Measurements from ENCODE around the gene PLXNA4.

Gene PLXNA4

GRCh38 chr7:132590162-132590561 lies 13.9 kb upstream of the PLXNA4 start:
- H2AK5ac ChIP-seq (ENCODE audit: low read length): no peak overlapping the region
- no CpG with 5 or more reads among the region's 4 CpGs for WGBS (ENCODE audit: extremely low coverage, insufficient coverage, insufficient read length)
- H3K79me1 ChIP-seq (ENCODE audit: low read length): no peaks in the 10 kb centered on the region
- peaks cover 5% of the 10 kb centered on the region for H3K9me3 ChIP-seq (ENCODE audit: insufficient read depth, low read depth, low read length)
- H3K18ac ChIP-seq (ENCODE audit: low read length): no peak overlapping the region
- DNase-seq: no peak
- no peak overlapping the region for H3K27ac ChIP-seq (ENCODE audit: low read depth, low read length)
- H2BK120ac ChIP-seq (ENCODE audit: insufficient read depth, low read length, poor library complexity): no peak overlapping the region
- H3K14ac ChIP-seq (ENCODE audit: low read length): no peak overlapping the region
- H2AFZ ChIP-seq (ENCODE audit: insufficient read depth, low read length, poor library complexity): no peak overlapping the region
- H3K4me3 ChIP-seq (ENCODE audit: low read depth, low read length): no peak overlapping the region
- H4K8ac ChIP-seq (ENCODE audit: low read depth, low read length): no peak overlapping the region
- H4K12ac ChIP-seq (ENCODE audit: low read depth, low read length): no peak overlapping the region
- no peaks in the 10 kb centered on the region for H3K79me2 ChIP-seq (ENCODE audit: control insufficient read depth, insufficient read depth, low read length, poor library complexity)
- H3K36me3 ChIP-seq (ENCODE audit: control insufficient read depth in 1 of 2, insufficient read depth in 2 of 2, low read length in 2 of 2): no peaks in the 10 kb centered on the region
- no peak overlapping the region for H3K9ac ChIP-seq (ENCODE audit: low read length)
- H3K4me1 ChIP-seq (ENCODE audit: control insufficient read depth in 1 of 2, insufficient read depth in 2 of 2, low read length in 2 of 2): no peaks in the 10 kb centered on the region
- H3K4ac ChIP-seq (ENCODE audit: low read depth, low read length): no peak overlapping the region
- no peak overlapping the region for H2BK12ac ChIP-seq (ENCODE audit: low read length)
- H3K4me2 ChIP-seq (ENCODE audit: low read length): no peak overlapping the region
- no peak overlapping the region for H3K23ac ChIP-seq (ENCODE audit: low read length)
- no peak overlapping the region for H4K91ac ChIP-seq (ENCODE audit: low read depth, low read length)
- H2BK5ac ChIP-seq (ENCODE audit: low read depth, low read length, poor library complexity): no peak overlapping the region
- no peaks in the 10 kb centered on the region for H3K27me3 ChIP-seq (ENCODE audit: insufficient read depth, low read length)

GRCh38 chr7:132588596-132588995 lies 12.3 kb upstream of the PLXNA4 start:
- Histone ChIP-seq H3K27ac (ENCODE audit: low read depth, low read length) (no peak overlapping the region), H3K4me3 (ENCODE audit: low read depth, low read length) (no peak overlapping the region), H4K91ac (ENCODE audit: low read depth, low read length) (no peak overlapping the region), H3K4ac (ENCODE audit: low read depth, low read length) (no peak overlapping the region), H3K9me3 (ENCODE audit: insufficient read depth, low read depth, low read length) (peaks cover 5% of the 10 kb centered on the region), H3K4me1 (ENCODE audit: control insufficient read depth in 1 of 2, insufficient read depth in 2 of 2, low read length in 2 of 2) (no peaks in the 10 kb centered on the region), H2BK120ac (ENCODE audit: insufficient read depth, low read length, poor library complexity) (no peak overlapping the region), H4K12ac (ENCODE audit: low read depth, low read length) (no peak overlapping the region), H3K79me1 (ENCODE audit: low read length) (no peaks in the 10 kb centered on the region), H3K79me2 (ENCODE audit: control insufficient read depth, insufficient read depth, low read length, poor library complexity) (no peaks in the 10 kb centered on the region), H3K23ac (ENCODE audit: low read length) (no peak overlapping the region), H3K36me3 (ENCODE audit: control insufficient read depth in 1 of 2, insufficient read depth in 2 of 2, low read length in 2 of 2) (no peaks in the 10 kb centered on the region), H2AFZ (ENCODE audit: insufficient read depth, low read length, poor library complexity) (no peak overlapping the region), H2BK12ac (ENCODE audit: low read length) (no peak overlapping the region), H3K27me3 (ENCODE audit: insufficient read depth, low read length) (no peaks in the 10 kb centered on the region), H2AK5ac (ENCODE audit: low read length) (no peak overlapping the region), H3K9ac (ENCODE audit: low read length) (no peak overlapping the region), H3K14ac (ENCODE audit: low read length) (no peak overlapping the region), H2BK5ac (ENCODE audit: low read depth, low read length, poor library complexity) (no peak overlapping the region), H4K8ac (ENCODE audit: low read depth, low read length) (no peak overlapping the region), H3K18ac (ENCODE audit: low read length) (no peak overlapping the region), H3K4me2 (ENCODE audit: low read length) (no peak overlapping the region)
- no peak for DNase-seq

DNA sequence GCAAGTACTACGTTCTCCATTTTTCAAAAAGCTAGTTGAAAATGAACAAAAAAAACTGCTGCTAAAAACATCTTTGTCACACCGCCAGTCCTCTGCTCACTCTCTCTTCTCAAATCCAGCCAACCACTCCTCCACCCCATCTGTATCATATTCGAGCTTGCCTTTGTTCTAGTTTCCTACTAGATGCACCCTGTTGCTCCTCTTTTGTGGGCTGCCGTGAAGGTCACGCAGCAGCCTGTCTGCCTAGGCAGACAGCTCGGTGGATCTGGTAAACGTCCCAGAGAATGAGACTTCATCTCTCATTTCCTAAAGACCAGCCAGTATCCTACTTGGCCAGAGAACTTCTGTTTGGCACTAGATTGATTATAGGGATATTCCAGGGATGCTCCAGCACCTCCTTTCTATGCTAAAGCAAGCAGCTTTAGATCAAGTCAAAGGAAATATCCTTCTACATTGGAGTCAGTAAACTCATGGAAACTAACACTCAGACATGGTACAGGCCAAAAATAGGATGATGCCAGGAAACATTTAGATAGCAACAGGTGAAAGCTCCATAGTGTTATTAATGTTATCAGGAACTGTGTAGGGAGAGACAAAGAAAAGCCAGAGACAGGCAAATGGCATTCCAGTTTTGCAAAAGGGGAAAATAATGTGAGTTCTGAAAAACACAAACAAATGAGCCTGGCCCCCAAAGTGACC lies 8.7 kb upstream of the PLXNA4 start:
- no peak overlapping the region for H4K12ac ChIP-seq (ENCODE audit: low read depth, low read length)
- H3K36me3 ChIP-seq (ENCODE audit: control insufficient read depth in 1 of 2, insufficient read depth in 2 of 2, low read length in 2 of 2): no peaks in the 10 kb centered on the region
- whole genome bisulfite sequencing (ENCODE audit: extremely low coverage, insufficient coverage, insufficient read length): no CpG with 5 or more reads among the region's 7 CpGs

DNA sequence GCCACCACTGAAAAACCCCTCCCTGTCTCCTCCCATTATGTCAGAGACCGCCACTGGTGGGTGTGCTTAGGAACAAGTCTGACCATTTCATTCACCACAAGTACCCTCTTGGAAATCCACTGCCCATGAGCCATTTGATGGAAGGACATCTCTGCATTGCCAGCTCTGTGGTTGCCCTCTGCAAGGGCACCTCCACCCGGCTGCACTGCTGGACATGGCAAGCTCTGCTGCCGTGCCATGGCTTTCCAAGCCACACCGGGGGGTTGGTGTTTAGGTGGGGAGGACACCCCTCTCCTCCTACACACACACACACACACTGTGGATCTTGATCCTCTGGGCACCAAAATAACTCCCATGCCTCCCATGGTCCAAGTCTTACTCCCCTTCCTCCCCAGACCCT lies 5.2 kb upstream of the PLXNA4 start:
- no CpG with 5 or more reads among the region's 4 CpGs for WGBS (ENCODE audit: extremely low coverage, insufficient coverage, insufficient read length)

More for the DNA sequence above, 8.7 kb upstream of the PLXNA4 start:
- Histone ChIP-seq H3K27me3 (ENCODE audit: insufficient read depth, low read length) (no peaks in the 10 kb centered on the region), H3K4ac (ENCODE audit: low read depth, low read length) (no peak overlapping the region), H3K79me1 (ENCODE audit: low read length) (no peaks in the 10 kb centered on the region), H2BK12ac (ENCODE audit: low read length) (no peak overlapping the region), H3K9ac (ENCODE audit: low read length) (no peak overlapping the region), H3K14ac (ENCODE audit: low read length) (no peak overlapping the region), H3K18ac (ENCODE audit: low read length) (no peak overlapping the region), H4K8ac (ENCODE audit: low read depth, low read length) (no peak overlapping the region), H4K91ac (ENCODE audit: low read depth, low read length) (no peak overlapping the region), H2AK5ac (ENCODE audit: low read length) (no peak overlapping the region), H3K9me3 (ENCODE audit: insufficient read depth, low read depth, low read length) (no peaks in the 10 kb centered on the region), H2BK5ac (ENCODE audit: low read depth, low read length, poor library complexity) (no peak overlapping the region), H2AFZ (ENCODE audit: insufficient read depth, low read length, poor library complexity) (no peak overlapping the region), H3K4me3 (ENCODE audit: low read depth, low read length) (no peak overlapping the region), H3K23ac (ENCODE audit: low read length) (no peak overlapping the region), H3K27ac (ENCODE audit: low read depth, low read length) (no peak overlapping the region), H2BK120ac (ENCODE audit: insufficient read depth, low read length, poor library complexity) (no peak overlapping the region), H3K79me2 (ENCODE audit: control insufficient read depth, insufficient read depth, low read length, poor library complexity) (no peaks in the 10 kb centered on the region), H3K4me2 (ENCODE audit: low read length) (no peak overlapping the region), H3K4me1 (ENCODE audit: control insufficient read depth in 1 of 2, insufficient read depth in 2 of 2, low read length in 2 of 2) (no peaks in the 10 kb centered on the region)
- DNase-seq: no peak

More for the DNA sequence above, 5.2 kb upstream of the PLXNA4 start:
- no peak overlapping the region for H3K4ac ChIP-seq (ENCODE audit: low read depth, low read length)
- no peaks in the 10 kb centered on the region for H3K79me2 ChIP-seq (ENCODE audit: control insufficient read depth, insufficient read depth, low read length, poor library complexity)
- no peak overlapping the region for H2BK5ac ChIP-seq (ENCODE audit: low read depth, low read length, poor library complexity)
- H2AFZ ChIP-seq (ENCODE audit: insufficient read depth, low read length, poor library complexity): no peak overlapping the region
- no peak overlapping the region for H3K18ac ChIP-seq (ENCODE audit: low read length)
- no peak overlapping the region for H3K9ac ChIP-seq (ENCODE audit: low read length)
- H3K23ac ChIP-seq (ENCODE audit: low read length): no peak overlapping the region
- H3K27me3 ChIP-seq (ENCODE audit: insufficient read depth, low read length): peaks cover 22% of the 10 kb centered on the region
- H3K4me2 ChIP-seq (ENCODE audit: low read length): no peak overlapping the region
- no peaks in the 10 kb centered on the region for H3K9me3 ChIP-seq (ENCODE audit: insufficient read depth, low read depth, low read length)
- H3K14ac ChIP-seq (ENCODE audit: low read length): no peak overlapping the region
- H4K8ac ChIP-seq (ENCODE audit: low read depth, low read length): no peak overlapping the region
- H3K4me1 ChIP-seq (ENCODE audit: control insufficient read depth in 1 of 2, insufficient read depth in 2 of 2, low read length in 2 of 2): peaks cover 2 to 3% of the 10 kb centered on the region in 2 experiments
- no peak overlapping the region for H4K91ac ChIP-seq (ENCODE audit: low read depth, low read length)
- no peaks in the 10 kb centered on the region for H3K79me1 ChIP-seq (ENCODE audit: low read length)
- no peak overlapping the region for H3K27ac ChIP-seq (ENCODE audit: low read depth, low read length)
- H2AK5ac ChIP-seq (ENCODE audit: low read length): no peak overlapping the region
- no peak overlapping the region for H2BK12ac ChIP-seq (ENCODE audit: low read length)
- no peak overlapping the region for H2BK120ac ChIP-seq (ENCODE audit: insufficient read depth, low read length, poor library complexity)
- no peak for DNase-seq
- no peak overlapping the region for H3K4me3 ChIP-seq (ENCODE audit: low read depth, low read length)
- H4K12ac ChIP-seq (ENCODE audit: low read depth, low read length): no peak overlapping the region
- H3K36me3 ChIP-seq (ENCODE audit: control insufficient read depth in 1 of 2, insufficient read depth in 2 of 2, low read length in 2 of 2): no peaks in the 10 kb centered on the region

Data from trophoblast cell (in vitro differentiated cells and primary cell).